Astrocyte (in vitro differentiated cells and primary cell): ENCODE results near the gene CCDC74A.
"Not testable (repeated sequence)": the region's sequence is repeated elsewhere in the genome, so short reads cannot be mapped to it uniquely, and the experiment has no call there.

Source experiments
- EZH2 ChIP-seq: IDR thresholded peaks from 2 replicates; pipeline ENCODE4 v1.6.1; 2012; ENCODE audit warnings: mild to moderate bottlenecking, low read length, inconsistent platforms; ENCODE audit not compliant: insufficient read depth
- TF ChIP-seq, protein P1 (sequence below): IDR thresholded peaks from 2 replicates; pipeline ENCODE4 v1.5.1; 2011; ENCODE audit warnings: low read depth, mild to moderate bottlenecking, inconsistent platforms, low read length, moderate library complexity; ENCODE audit not compliant: insufficient read depth

DNA sequence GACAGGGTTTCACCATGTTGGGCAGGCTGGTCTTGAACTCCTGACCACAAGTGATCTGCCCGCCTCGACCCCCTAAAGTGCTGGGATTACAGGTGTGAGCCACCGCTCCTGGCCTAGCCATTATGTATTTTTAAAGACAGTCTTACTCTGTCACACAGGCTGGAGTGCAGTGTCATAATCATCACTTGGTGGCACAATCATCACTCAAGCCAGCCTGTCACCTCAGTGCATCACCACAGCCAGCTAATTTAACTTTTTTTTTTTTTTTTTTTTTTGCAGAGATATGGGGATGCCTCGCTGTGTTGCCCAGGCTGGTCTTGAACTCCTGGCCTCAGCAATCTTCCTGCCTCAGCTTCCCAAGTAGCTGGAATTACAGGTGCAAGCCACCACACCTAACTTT, 24.1 kb upstream of the CCDC74A start:
- TF ChIP-seq, protein P1, sequence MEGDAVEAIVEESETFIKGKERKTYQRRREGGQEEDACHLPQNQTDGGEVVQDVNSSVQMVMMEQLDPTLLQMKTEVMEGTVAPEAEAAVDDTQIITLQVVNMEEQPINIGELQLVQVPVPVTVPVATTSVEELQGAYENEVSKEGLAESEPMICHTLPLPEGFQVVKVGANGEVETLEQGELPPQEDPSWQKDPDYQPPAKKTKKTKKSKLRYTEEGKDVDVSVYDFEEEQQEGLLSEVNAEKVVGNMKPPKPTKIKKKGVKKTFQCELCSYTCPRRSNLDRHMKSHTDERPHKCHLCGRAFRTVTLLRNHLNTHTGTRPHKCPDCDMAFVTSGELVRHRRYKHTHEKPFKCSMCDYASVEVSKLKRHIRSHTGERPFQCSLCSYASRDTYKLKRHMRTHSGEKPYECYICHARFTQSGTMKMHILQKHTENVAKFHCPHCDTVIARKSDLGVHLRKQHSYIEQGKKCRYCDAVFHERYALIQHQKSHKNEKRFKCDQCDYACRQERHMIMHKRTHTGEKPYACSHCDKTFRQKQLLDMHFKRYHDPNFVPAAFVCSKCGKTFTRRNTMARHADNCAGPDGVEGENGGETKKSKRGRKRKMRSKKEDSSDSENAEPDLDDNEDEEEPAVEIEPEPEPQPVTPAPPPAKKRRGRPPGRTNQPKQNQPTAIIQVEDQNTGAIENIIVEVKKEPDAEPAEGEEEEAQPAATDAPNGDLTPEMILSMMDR = not testable (repeated sequence)
- TF ChIP-seq EZH2 = not testable (repeated sequence)
